ENCODE data around the gene ALAS2. TPM values are rescaled to one million over a fixed set of nuclear protein-coding genes. Genes with fewer than 3 reads are reported as not detected.
"Not testable (repeated sequence)": the region's sequence is repeated elsewhere in the genome, so short reads cannot be mapped to it uniquely, and the experiment has no call there.

ALAS2 gene
- total RNA-seq (2014; rRNA removed; shearing (Covaris generic)): not detected in 2 replicates

- in situ Hi-C loops (cut with HindIII; ENCODE audit: low sequenced_read_pairs): no loop called here
- no peak for DNase-seq (ENCODE audit: low spot score)
These were observed at the start of gene ALAS2 for GRCh38 chrX:55030271-55031205. Gene ALAS2 (minus strand): TSS chrX:55030977. CDS start chrX:55026000, 4,977 bp downstream.

- no peak for DNase-seq (ENCODE audit: low spot score)
- in situ Hi-C loops (cut with HindIII; ENCODE audit: low sequenced_read_pairs): no loop called here
These were observed 44.2 kb upstream of the ALAS2 start, which contains the start of gene PAGE2B for GRCh38 chrX:55074851-55075467. Gene PAGE2B (plus strand): TSS chrX:55075030. CDS start chrX:55076042, 1,012 bp downstream.

GRCh38 chrX:55072286-55072685 is 41.5 kb upstream of the ALAS2 start:
- no peak for DNase-seq (ENCODE audit: low spot score)
- in situ Hi-C loops (cut with HindIII; ENCODE audit: low sequenced_read_pairs): no loop called here

GRCh38 chrX:55067180-55067579 is 36.4 kb upstream of the ALAS2 start:
- in situ Hi-C loops (cut with HindIII; ENCODE audit: low sequenced_read_pairs); DNase-seq (ENCODE audit: low spot score): not testable (repeated sequence)

- DNase-seq (ENCODE audit: low spot score): peak; percentile 67
- in situ Hi-C loops (cut with HindIII; ENCODE audit: low sequenced_read_pairs): no loop called here
These were observed 27.0 kb upstream of the ALAS2 start for GRCh38 chrX:55057675-55058249.

- in situ Hi-C loops (cut with HindIII; ENCODE audit: low sequenced_read_pairs): no loop called here
- DNase-seq (ENCODE audit: low spot score): peak; percentile 27
These were observed 26.3 kb upstream of the ALAS2 start for GRCh38 chrX:55056820-55057674.

- DNase-seq (ENCODE audit: low spot score); in situ Hi-C loops (cut with HindIII; ENCODE audit: low sequenced_read_pairs): not testable (repeated sequence)
These were observed 19.8 kb upstream of the ALAS2 start for GRCh38 chrX:55050599-55050998.

GRCh38 chrX:55041514-55041913 is 10.7 kb upstream of the ALAS2 start:
- in situ Hi-C loops (cut with HindIII; ENCODE audit: low sequenced_read_pairs): no loop called here
- no peak for DNase-seq (ENCODE audit: low spot score)

GRCh38 chrX:55039471-55039870 is 8.7 kb upstream of the ALAS2 start:
- in situ Hi-C loops (cut with HindIII; ENCODE audit: low sequenced_read_pairs): no loop called here
- DNase-seq (ENCODE audit: low spot score): no peak

- in situ Hi-C loops (cut with HindIII; ENCODE audit: low sequenced_read_pairs): no loop called here
- DNase-seq (ENCODE audit: low spot score): no peak
These were observed 2.7 kb upstream of the ALAS2 start for GRCh38 chrX:55033429-55033828.

- no peak for DNase-seq (ENCODE audit: low spot score)
- in situ Hi-C loops (cut with HindIII; ENCODE audit: low sequenced_read_pairs): no loop called here
These were observed 1.5 kb downstream of the ALAS2 start for GRCh38 chrX:55029291-55029690.

GRCh38 chrX:55028611-55029010 is 2.2 kb downstream of the ALAS2 start:
- DNase-seq (ENCODE audit: low spot score): no peak
- in situ Hi-C loops (cut with HindIII; ENCODE audit: low sequenced_read_pairs): no loop called here

GRCh38 chrX:55028040-55028439 is 2.7 kb downstream of the ALAS2 start:
- no peak for DNase-seq (ENCODE audit: low spot score)
- in situ Hi-C loops (cut with HindIII; ENCODE audit: low sequenced_read_pairs): no loop called here

- in situ Hi-C loops (cut with HindIII; ENCODE audit: low sequenced_read_pairs): no loop called here
- no peak for DNase-seq (ENCODE audit: low spot score)
These were observed 3.9 kb downstream of the ALAS2 start for GRCh38 chrX:55026840-55027239.

GRCh38 chrX:55026143-55026542 is 4.6 kb downstream of the ALAS2 start:
- in situ Hi-C loops (cut with HindIII; ENCODE audit: low sequenced_read_pairs): no loop called here
- DNase-seq (ENCODE audit: low spot score): no peak

- in situ Hi-C loops (cut with HindIII; ENCODE audit: low sequenced_read_pairs): no loop called here
- no peak for DNase-seq (ENCODE audit: low spot score)
These were observed 15.9 kb downstream of the ALAS2 start for GRCh38 chrX:55014897-55015299.

GRCh38 chrX:55011294-55011693 is 19.5 kb downstream of the ALAS2 start:
- no peak for DNase-seq (ENCODE audit: low spot score)
- in situ Hi-C loops (cut with HindIII; ENCODE audit: low sequenced_read_pairs): no loop called here

- no peak for DNase-seq (ENCODE audit: low spot score)
- in situ Hi-C loops (cut with HindIII; ENCODE audit: low sequenced_read_pairs): no loop called here
These were observed 22.0 kb downstream of the ALAS2 start for GRCh38 chrX:55008571-55009358.

Data from G401 (cell line).